K562 (cell line): Measurements from ENCODE around the gene FABP7. TPM values are rescaled to one million over a fixed set of nuclear protein-coding genes. Genes with fewer than 3 reads are reported as not detected.

Experiments used
- ATAC-seq: fragments of 200-7000 bp; cut with Tn5 transposase; 3 replicates; pipeline ENCODE4 v1.9.1; 2020; ENCODE audit warnings: moderate library complexity
- BruUV-seq: library from RNA; stranded (reverse); fragments of 400-500 nt; replicated peaks from 2 replicates; lab custom pipeline; 2021; lab: Mats Ljungman, UMichigan
- CTCF ChIA-PET: fragments of 300-600 bp; formaldehyde crosslinking; extraction: SDS; loops from one replicate; lab custom pipeline; 2021; ENCODE audit warnings: low intra/inter-chr PET ratio; lab: Yijun Ruan, JAX
- POLR2A ChIA-PET: fragments of 300-600, 350-650 bp; sonication (Branson Sonifier 250); formaldehyde crosslinking; extraction: SDS; loops from one replicate; lab custom pipeline; 2021; ENCODE audit warnings: antibody characterized with exemption, inconsistent platforms; lab: Yijun Ruan, JAX
- DNase-seq, 4 experiments: peaks; one replicate each; pipeline versions ENCODE4 v3.0.0 to v3.0.0-alpha.2; 2011 to 2018; ENCODE audit warnings: low spot score in 3 of 4, mixed read lengths in 3 of 4; ENCODE audit errors: extremely low read depth in 1 of 4
- FAIRE-seq: peaks from 2 replicates; lab custom pipeline; 2011; peaks lifted over from hg19 to GRCh38; lab: Jason Lieb, UNC
- H2AFZ ChIP-seq: 2 replicates; pipeline ENCODE4 v1.6.0; 2011; ENCODE audit warnings: low read depth, low read length, control low read depth, inconsistent platforms
- H3K27ac ChIP-seq: fragments of 200-600 bp; 3 replicates; pipeline ENCODE4 v1.8.0; 2011; ENCODE audit warnings: low read depth, mild to moderate bottlenecking, control low read depth, inconsistent platforms, low read length, moderate library complexity, mixed read lengths; ENCODE audit errors: extremely low read depth
- H3K27me3 ChIP-seq, 2 experiments: fragments of 300-600 bp in 1 of 2; 2 replicates in 1 of 2; 3 replicates in 1 of 2; pipeline versions ENCODE4 v1.6.0 to v1.8.0; 2011; ENCODE audit warnings: inconsistent platforms in 2 of 2, low read length in 2 of 2, mild to moderate bottlenecking in 1 of 2, mixed read lengths in 1 of 2, moderate library complexity in 1 of 2; ENCODE audit not compliant: control insufficient read depth in 2 of 2, insufficient read depth in 2 of 2
- H3K36me3 ChIP-seq: fragments of 300-600 bp; 3 replicates; pipeline ENCODE4 v1.8.0; 2011; ENCODE audit warnings: mild to moderate bottlenecking, low read length, inconsistent platforms; ENCODE audit not compliant: control insufficient read depth, insufficient read depth
- H3K4me1 ChIP-seq, 2 experiments: fragments of 200-600 bp in 1 of 2; replicated peaks in 1 of 2; 2 replicates in 1 of 2; 3 replicates in 1 of 2; pipeline versions ENCODE4 v1.5.1 to v1.8.0; 2011; ENCODE audit warnings: inconsistent platforms in 2 of 2, low read length in 2 of 2, mild to moderate bottlenecking in 1 of 2, mixed read lengths in 1 of 2, moderate library complexity in 1 of 2; ENCODE audit not compliant: control insufficient read depth in 2 of 2, insufficient read depth in 2 of 2
- H3K4me2 ChIP-seq: 2 replicates; pipeline ENCODE4 v1.6.1; 2011; ENCODE audit warnings: low read length, control low read depth, inconsistent platforms, mixed read lengths; ENCODE audit not compliant: insufficient read depth
- H3K4me3 ChIP-seq: fragments of 200-600 bp; sonication (generic), shearing (Covaris generic); 2 replicates; pipeline ENCODE4 v1.5.1; 2016; ENCODE audit warnings: control low read depth, inconsistent platforms
- H3K79me2 ChIP-seq: fragments of 200-600 bp; 3 replicates; pipeline ENCODE4 v1.8.0; 2011; ENCODE audit warnings: low read length, inconsistent platforms; ENCODE audit not compliant: control insufficient read depth, insufficient read depth
- H3K9ac ChIP-seq, 2 experiments: 2 replicates each; pipeline versions ENCODE4 v1.6.0 to v1.6.1; 2011; ENCODE audit warnings: low read depth in 2 of 2, low read length in 2 of 2, control low read depth in 1 of 2, inconsistent platforms in 1 of 2, mild to moderate bottlenecking in 1 of 2, mixed read lengths in 1 of 2; ENCODE audit not compliant: insufficient read depth in 1 of 2
- H3K9me1 ChIP-seq: one replicate; pipeline ENCODE4 v1.6.0; 2011; ENCODE audit warnings: inconsistent platforms, mild to moderate bottlenecking, low read length, moderate library complexity; ENCODE audit not compliant: control insufficient read depth, insufficient read depth
- H3K9me3 ChIP-seq: replicated peaks from 2 replicates; pipeline ENCODE4 v1.5.1; 2011; ENCODE audit warnings: low read depth, low read length, inconsistent platforms; ENCODE audit not compliant: control insufficient read depth, insufficient read depth
- H4K20me1 ChIP-seq: replicated peaks from 2 replicates; pipeline ENCODE4 v1.6.1; 2011; ENCODE audit warnings: low read length, inconsistent platforms, mixed read lengths; ENCODE audit not compliant: control insufficient read depth, insufficient read depth
- CBX2 ChIP-seq: fragments of 200-600 bp; sonication (generic); IDR thresholded peaks from one replicate; pipeline ENCODE4 v1.6.1; 2012; ENCODE audit warnings: mild to moderate bottlenecking, low read length, inconsistent platforms; ENCODE audit not compliant: insufficient read depth, poor library complexity, severe bottlenecking
- CEBPG ChIP-seq, 3 experiments: fragments of 200-800 bp in 1 of 3; sonication (Bioruptor generic) in 1 of 3; sonication (generic) in 1 of 3; formaldehyde crosslinking in 1 of 3; IDR thresholded peaks in 2 of 3; conservative IDR thresholded peaks in 1 of 3; 2 replicates each; pipeline versions ENCODE4 v1.6.1 to v1.8.0; 2016 to 2022; ENCODE audit warnings: missing compliant biosample characterization in 2 of 3, missing genetic modification characterization in 2 of 3, mild to moderate bottlenecking in 1 of 3, missing genetic modification reagents in 1 of 3
- MXI1 ChIP-seq: IDR thresholded peaks from 2 replicates; pipeline ENCODE4 v1.6.1; 2011; ENCODE audit warnings: low read depth, mild to moderate bottlenecking, improper control_type of control experiment, low read length
- NEUROD1 ChIP-seq: fragments of 150-350 bp; IDR thresholded peaks from 2 replicates; pipeline ENCODE4 v1.6.1; 2014; ENCODE audit warnings: borderline replicate concordance, low read length, low read depth; ENCODE audit not compliant: partially characterized antibody
- SAFB ChIP-seq: fragments of 200-400 bp; formaldehyde crosslinking; IDR thresholded peaks from 2 replicates; pipeline ENCODE4 v1.6.1; 2017; ENCODE audit warnings: low read depth, low read length, borderline replicate concordance
- SMAD2 ChIP-seq: fragments of 150-350 bp; IDR thresholded peaks from 2 replicates; pipeline ENCODE4 v1.6.1; 2014; ENCODE audit warnings: low read depth, mild to moderate bottlenecking, low read length
- STAG1 ChIP-seq: sonication (generic); formaldehyde crosslinking; IDR thresholded peaks from 2 replicates; pipeline ENCODE4 v1.5.0; 2020; ENCODE audit warnings: missing genetic modification reagents, borderline replicate concordance
- YBX1 ChIP-seq: fragments of 450-650 bp; IDR thresholded peaks from 2 replicates; pipeline ENCODE4 v1.7.1; 2016; ENCODE audit warnings: mild to moderate bottlenecking
- ZBTB1 ChIP-seq: sonication (generic); formaldehyde crosslinking; IDR thresholded peaks from 2 replicates; pipeline ENCODE4 v1.8.1; 2023; ENCODE audit warnings: missing genetic modification reagents, low read depth, mild to moderate bottlenecking, borderline replicate concordance
- ZNF311 ChIP-seq: fragments of 250-450 bp; sonication (Bioruptor Pico); IDR thresholded peaks from 2 replicates; pipeline ENCODE4 v1.4.0; 2020; ENCODE audit warnings: mild to moderate bottlenecking, moderate library complexity
- ZNF408 ChIP-seq: fragments of 250-450 bp; sonication (Bioruptor Pico); IDR thresholded peaks from 2 replicates; pipeline ENCODE4 v1.4.0; 2020; ENCODE audit warnings: low read depth, mild to moderate bottlenecking, moderate library complexity
- ZNF445 ChIP-seq: fragments of 250-450 bp; sonication (Bioruptor Pico); IDR thresholded peaks from 2 replicates; pipeline ENCODE4 v1.4.0; 2020; ENCODE audit warnings: low read depth, mild to moderate bottlenecking, moderate library complexity
- ZNF717 ChIP-seq: fragments of 250-450 bp; sonication (Bioruptor Pico); IDR thresholded peaks from 2 replicates; pipeline ENCODE4 v1.5.0; 2021
- WGBS: fragments of 100-300 bp; shearing (Covaris generic); methylation state at CpG from one replicate; pipeline ENCODE4 v1.1.6; 2016; ENCODE audit warnings: low coverage, mixed read lengths; ENCODE audit not compliant: insufficient coverage; ENCODE audit errors: missing lambda C conversion rate; 5-methylcytosine and 5-hydroxymethylcytosine counted together
- in situ Hi-C: fragments of 300-500 bp; cut with MboI; formaldehyde crosslinking; loops from 4 replicates; pipeline ENCODE4 v1.15.0; 2018; ENCODE audit warnings: inconsistent platforms, mixed read lengths
- intact Hi-C: fragments of 100-400 bp; cut with micrococcal nuclease; formaldehyde crosslinking; loops from 2 replicates; pipeline ENCODE4 v1.14.2; 2022
- polyA plus RNA-seq, 8 experiments: library from polyadenylated mRNA; depleted of rRNA in 4 of 8; stranded (reverse) in 5 of 8; unstranded in 3 of 8; fragments of >200 nt; fragmentation: Nextera tagmentation in 2 of 8; fragmentation: Illumina TruSeq in 1 of 8; extraction: Ambion mirVana in 2 of 8; extraction: Trizol in 1 of 8; gene quantifications; 2 replicates each; pipeline versions ENCODE4 v1.2.1 to v1.2.3, GENCODE V29; 2011 to 2014; ENCODE audit warnings: inconsistent platforms in 1 of 8, missing spikeins in 1 of 8
- total RNA-seq, 7 experiments: library from RNA; depleted of rRNA in 6 of 7; stranded (reverse); fragments of >200 nt in 6 of 7; fragmentation: Illumina TruSeq in 2 of 7; extraction: Trizol in 2 of 7; gene quantifications; 2 replicates each; pipeline versions ENCODE4 v1.2.1 to v1.2.3, GENCODE V29; 2011 to 2021; ENCODE audit warnings: low replicate concordance in 1 of 7
- TF ChIP-seq, protein P1 (sequence below): fragments of 450-650 bp; formaldehyde crosslinking; IDR thresholded peaks from 2 replicates; pipeline ENCODE4 v1.4.0; 2022; ENCODE audit warnings: missing genetic modification characterization

Gene FABP7
- total and polyA plus RNA-seq, 9 of the 15 experiments (the other 6 are each of a cell fraction or from before 2014, with no cell fraction given) = 0.07 to 0.14 TPM; not detected in 7

DNA sequence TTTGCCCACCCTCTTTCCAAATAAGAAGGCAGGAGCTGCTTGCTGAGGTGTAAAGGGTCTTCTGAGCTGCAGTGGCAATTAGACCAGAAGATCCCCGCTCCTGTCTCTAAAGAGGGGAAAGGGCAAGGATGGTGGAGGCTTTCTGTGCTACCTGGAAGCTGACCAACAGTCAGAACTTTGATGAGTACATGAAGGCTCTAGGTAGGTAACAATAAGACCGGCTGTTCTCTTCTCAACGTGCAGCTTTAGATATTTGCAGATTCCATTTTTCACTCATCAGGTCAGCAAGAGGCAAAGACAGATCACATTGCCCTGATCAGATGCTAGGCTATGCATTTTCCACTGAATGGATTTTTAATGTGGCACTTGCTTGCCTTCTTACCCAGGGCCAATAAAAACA lies at the start of gene FABP7 (continued):
- TF ChIP-seq ZNF717 (CRISPR knock-in tag) (no peak), ZNF445 (no peak), ZBTB1 (CRISPR knock-in tag) (no peak), ZNF311 (CRISPR knock-in tag) (no peak), MXI1 (no peak), SMAD2 (no peak), STAG1 (CRISPR knock-in tag) (no peak)

GRCh38 chr6:122730334-122730733 lies 49.2 kb upstream of the FABP7 start:
- H3K27ac ChIP-seq = no peak overlapping the region
- H3K4me3 ChIP-seq = no peak overlapping the region
- H2AFZ ChIP-seq = no peak overlapping the region
- no peak overlapping the region for H3K4me2 ChIP-seq
- H3K9me3 ChIP-seq = no peaks in the 10 kb centered on the region
- FAIRE-seq = no peak
- 38% methylated on average over 3 of the region's 3 CpGs for WGBS
- no peaks in the 10 kb centered on the region for H4K20me1 ChIP-seq
- in situ Hi-C loops (loop anchor here (25.0 kb wide), 1 partner anchor 582 kb away; no protein-coding TSS in a partner anchor), intact Hi-C loops (loop anchor here (1.0 to 5.0 kb wide), 3 partner anchors 586 to 987 kb away; no protein-coding TSS in a partner anchor)
- no peaks in the 10 kb centered on the region for H3K4me1 ChIP-seq
- no peak for TF ChIP-seq SAFB
- TF ChIP-seq CEBPG (CRISPR knock-in tag; IDR thresholded peaks at IDR 0.05) = no peak
- no peak for TF ChIP-seq CEBPG (tag; conservative IDR thresholded peaks at IDR 0.05 in 1 of 2, IDR thresholded peaks at IDR 0.05 in 1 of 2)
- TF ChIP-seq, protein P1, sequence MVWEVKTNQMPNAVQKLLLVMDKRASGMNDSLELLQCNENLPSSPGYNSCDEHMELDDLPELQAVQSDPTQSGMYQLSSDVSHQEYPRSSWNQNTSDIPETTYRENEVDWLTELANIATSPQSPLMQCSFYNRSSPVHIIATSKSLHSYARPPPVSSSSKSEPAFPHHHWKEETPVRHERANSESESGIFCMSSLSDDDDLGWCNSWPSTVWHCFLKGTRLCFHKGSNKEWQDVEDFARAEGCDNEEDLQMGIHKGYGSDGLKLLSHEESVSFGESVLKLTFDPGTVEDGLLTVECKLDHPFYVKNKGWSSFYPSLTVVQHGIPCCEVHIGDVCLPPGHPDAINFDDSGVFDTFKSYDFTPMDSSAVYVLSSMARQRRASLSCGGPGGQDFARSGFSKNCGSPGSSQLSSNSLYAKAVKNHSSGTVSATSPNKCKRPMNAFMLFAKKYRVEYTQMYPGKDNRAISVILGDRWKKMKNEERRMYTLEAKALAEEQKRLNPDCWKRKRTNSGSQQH (CRISPR knock-in tag) = no peak
- no peak for TF ChIP-seq YBX1
- no peak for TF ChIP-seq CBX2
- no peak for TF ChIP-seq ZNF408 (CRISPR knock-in tag)
- TF ChIP-seq NEUROD1 = no peak
- no peaks in the 10 kb centered on the region for H3K9me1 ChIP-seq
- H3K9ac ChIP-seq = no peak overlapping the region
- DNase-seq = no peak
- ChIA-PET CTCF (interaction anchor here (0.6 to 3.6 kb wide), 2 partner anchors 108 to 890 kb away, joined by 4 to 34 read pairs; no protein-coding TSS in a partner anchor), POLR2A (no interaction called here)
- H3K27me3 ChIP-seq = no peaks in the 10 kb centered on the region
- H3K36me3 ChIP-seq = no peaks in the 10 kb centered on the region
- no peak for ATAC-seq
- no TSS peak for BruUV-seq
- H3K79me2 ChIP-seq = no peaks in the 10 kb centered on the region
